AG10803 (cell line): ENCODE data around the gene GNE.
A peak's percentile ranks its signal among the peaks of the same experiment; 100 is the strongest.
"Not testable (repeated sequence)": the region's sequence is repeated elsewhere in the genome, so short reads cannot be mapped to it uniquely, and the experiment has no call there.

Experiments
- DNase-seq: peaks from one replicate; pipeline ENCODE4 v3.0.0; 2010; ENCODE audit warnings: low read depth
- H3K4me3 ChIP-seq: 2 replicates; pipeline ENCODE4 v1.5.1; 2011; ENCODE audit warnings: mild to moderate bottlenecking, low read length, control low read depth
- CTCF ChIP-seq: conservative IDR thresholded peaks from 2 replicates; pipeline ENCODE4 v1.5.1; 2011; ENCODE audit warnings: mild to moderate bottlenecking, low read length, control low read depth, inconsistent platforms

GNE gene

GRCh38 chr9:36248061-36248460 lies 10.2 kb downstream of the GNE start:
- not testable (repeated sequence) for H3K4me3 ChIP-seq
- peak; percentile 45 for DNase-seq
- peak; percentile 40 for TF ChIP-seq CTCF

GRCh38 chr9:36247356-36247755 lies 10.9 kb downstream of the GNE start:
- H3K4me3 ChIP-seq = no peak overlapping the region
- TF ChIP-seq CTCF = no peak
- no peak for DNase-seq

- no peak for TF ChIP-seq CTCF
- no peak overlapping the region for H3K4me3 ChIP-seq
Measured at GRCh38 chr9:36245906-36246305, 12.3 kb downstream of the GNE start.

GRCh38 chr9:36239675-36240074 lies 18.6 kb downstream of the GNE start:
- not testable (repeated sequence) for DNase-seq, H3K4me3 ChIP-seq

More at GRCh38 chr9:36245906-36246305, 12.3 kb downstream of the GNE start:
- peak; percentile 32 for DNase-seq

- not testable (repeated sequence) for H3K4me3 ChIP-seq
Measured at GRCh38 chr9:36239205-36239604, 19.0 kb downstream of the GNE start.

GRCh38 chr9:36237230-36237629 lies 21.0 kb downstream of the GNE start:
- no peak overlapping the region for H3K4me3 ChIP-seq
- TF ChIP-seq CTCF = no peak
- DNase-seq = no peak

More at GRCh38 chr9:36239205-36239604, 19.0 kb downstream of the GNE start:
- not testable (repeated sequence) for DNase-seq

GRCh38 chr9:36222449-36222848 lies 35.8 kb downstream of the GNE start:
- peak; percentile 54 for DNase-seq
- TF ChIP-seq CTCF = no peak
- H3K4me3 ChIP-seq = no peak overlapping the region

- no peak overlapping the region for H3K4me3 ChIP-seq
- no peak for TF ChIP-seq CTCF
Measured at GRCh38 chr9:36221667-36222066, 36.6 kb downstream of the GNE start.

More at GRCh38 chr9:36221667-36222066, 36.6 kb downstream of the GNE start:
- no peak for DNase-seq
